HepG2 (cell line): ENCODE data around the gene ARMCX4.

Experiments used
- CCAR2 ChIP-seq: fragments of 200-400 bp; formaldehyde crosslinking; optimal IDR thresholded peaks from 2 replicates; pipeline ENCODE3; 2018; ENCODE audit warnings: low read depth, mild to moderate bottlenecking, low read length, moderate library complexity
- CTCF ChIP-seq: sonication (generic); formaldehyde crosslinking; IDR thresholded peaks from 2 replicates; pipeline ENCODE4 v1.5.0; 2020; ENCODE audit warnings: mild to moderate bottlenecking, missing genetic modification reagents, moderate library complexity
- EZH2 ChIP-seq: conservative IDR thresholded peaks from 2 replicates; pipeline ENCODE4 v1.6.1; 2012; ENCODE audit warnings: mild to moderate bottlenecking, low read depth, low read length, moderate library complexity
- GMEB1 ChIP-seq: sonication (generic); formaldehyde crosslinking; IDR thresholded peaks from 2 replicates; pipeline ENCODE4 v1.5.1; 2020; ENCODE audit warnings: missing genetic modification reagents, mild to moderate bottlenecking, borderline replicate concordance
- HES4 ChIP-seq: sonication (generic); formaldehyde crosslinking; IDR thresholded peaks from 2 replicates; pipeline ENCODE4 v1.9.0; 2021; ENCODE audit warnings: mild to moderate bottlenecking, missing genetic modification reagents, borderline replicate concordance
- NFE2L2 ChIP-seq: fragments of 150-350 bp; IDR thresholded peaks from 2 replicates; pipeline ENCODE4 v1.6.1; 2014; ENCODE audit warnings: low read length
- POLR2A ChIP-seq, 2 experiments: IDR thresholded peaks; 2 replicates each; pipeline ENCODE4 v1.6.1; 2011; ENCODE audit warnings: low read depth in 2 of 2, low read length in 2 of 2, mild to moderate bottlenecking in 1 of 2, moderate library complexity in 1 of 2; ENCODE audit not compliant: insufficient read depth in 1 of 2
- USF2 ChIP-seq, 2 experiments: sonication (generic) in 1 of 2; formaldehyde crosslinking in 1 of 2; IDR thresholded peaks; 2 replicates each; pipeline versions ENCODE4 v1.5.1 to v1.6.1; 2011 to 2020; ENCODE audit warnings: borderline replicate concordance in 1 of 2, low read depth in 1 of 2, low read length in 1 of 2, mild to moderate bottlenecking in 1 of 2, missing genetic modification reagents in 1 of 2, moderate library complexity in 1 of 2
- ZBTB4 ChIP-seq: sonication (generic); formaldehyde crosslinking; IDR thresholded peaks from 2 replicates; pipeline ENCODE4 v1.4.0; 2020; ENCODE audit warnings: missing genetic modification reagents, mild to moderate bottlenecking, borderline replicate concordance
- ZC3H4 ChIP-seq: sonication (generic); formaldehyde crosslinking; IDR thresholded peaks from 2 replicates; pipeline ENCODE4 v1.4.0; 2020; ENCODE audit warnings: missing genetic modification reagents, borderline replicate concordance
- ZNF354B ChIP-seq: sonication (generic); formaldehyde crosslinking; IDR thresholded peaks from 2 replicates; pipeline ENCODE4 v1.8.0; 2022; ENCODE audit warnings: mild to moderate bottlenecking, missing genetic modification reagents

GRCh38 chrX:101484135-101484534 is 1.1 kb upstream of the ARMCX4 start:
- TF ChIP-seq CCAR2 (no peak), POLR2A (IDR thresholded peaks at IDR 0.05; ENCODE audit: insufficient read depth in 1 of 2, low read depth in 2 of 2, low read length in 2 of 2) (no peak), CTCF (CRISPR knock-in tag) (no peak), ZC3H4 (no peak), ZBTB4 (no peak), GMEB1 (CRISPR knock-in tag) (no peak), EZH2 (no peak), ZNF354B (CRISPR knock-in tag) (no peak), USF2 (IDR thresholded peaks at IDR 0.05; ENCODE audit: low read depth, low read length) (no peak), USF2 (CRISPR knock-in tag; IDR thresholded peaks at IDR 0.05; ENCODE audit: borderline replicate concordance) (no peak), HES4 (no peak), NFE2L2 (no peak)
